ENCODE results near the gene IL12RB1.

GRCh38 chr19:18053576-18054219 is 33.0 kb downstream of the IL12RB1 start:
- no peak for TF ChIP-seq POLR2A (IDR thresholded peaks at IDR 0.05)
- no peak for TF ChIP-seq POLR2AphosphoS5 (IDR thresholded peaks at IDR 0.05)
